Muscle of leg (tissue), 11 donors: ENCODE data around the gene DNAJC27. TPM values are rescaled to one million over a fixed set of nuclear protein-coding genes. Genes with fewer than 3 reads are reported as not detected.

Experiments
- DNase-seq: peaks from one replicate; pipeline ENCODE4 v3.0.0; 2013
- H3K27ac ChIP-seq: one replicate; pipeline ENCODE4 v1.5.1; 2013; ENCODE audit warnings: mild to moderate bottlenecking, low read length, control low read depth
- H3K27me3 ChIP-seq: one replicate; pipeline ENCODE4 v1.6.1; 2013; ENCODE audit warnings: low read length; ENCODE audit not compliant: control insufficient read depth, insufficient read depth
- H3K36me3 ChIP-seq: one replicate; pipeline ENCODE4 v1.6.1; 2013; ENCODE audit warnings: low read length; ENCODE audit not compliant: control insufficient read depth, insufficient read depth
- H3K4me1 ChIP-seq: one replicate; pipeline ENCODE4 v1.6.1; 2013; ENCODE audit warnings: low read length; ENCODE audit not compliant: control insufficient read depth, insufficient read depth
- H3K4me3 ChIP-seq: one replicate; pipeline ENCODE4 v1.5.1; 2013; ENCODE audit warnings: low read length, control low read depth
- H3K9me3 ChIP-seq: replicated peaks from 2 replicates; pipeline ENCODE4 v1.6.1; 2013; ENCODE audit warnings: low read depth, low read length; ENCODE audit not compliant: control insufficient read depth
- WGBS: methylation state at CpG from one replicate; pipeline ENCODE4 v1.1.5; 2013; ENCODE audit warnings: missing lambda C conversion rate; ENCODE audit not compliant: insufficient coverage; 5-methylcytosine and 5-hydroxymethylcytosine counted together
- polyA plus RNA-seq, 8 donors: library from polyadenylated mRNA; unstranded; fragments of 120-200 nt; gene quantifications; one replicate each; pipeline versions ENCODE4 v1.2.1 to v1.2.3, GENCODE V29; 2013; ENCODE audit warnings: inconsistent platforms in 1 of 8, low replicate concordance in 1 of 8; ENCODE audit not compliant: insufficient read length in 8 of 8, insufficient read depth in 1 of 8
- total RNA-seq: library from RNA; stranded (reverse); fragments of 120-200 nt; gene quantifications from one replicate; pipeline ENCODE4 v1.2.4, GENCODE V29; 2013

The DNAJC27 gene
- total and polyA plus RNA-seq, 9 donors, result 4.7 to 6.1 (median 5.3) TPM

- H3K4me1 ChIP-seq, result peaks cover 6% of the 10 kb centered on the region
- peak overlapping the region; percentile 91 for H3K4me3 ChIP-seq
- DNase-seq, result peak; percentile 71
- peak overlapping the region; percentile 97 for H3K27ac ChIP-seq
- H3K9me3 ChIP-seq, result peaks cover 2% of the 10 kb centered on the region
- no peaks in the 10 kb centered on the region for H3K36me3 ChIP-seq
- WGBS, result 10% methylated on average over 2 of the region's 19 CpGs
- H3K27me3 ChIP-seq, result no peaks in the 10 kb centered on the region
These were observed 683 bp upstream of the DNAJC27 start for GRCh38 chr2:24972315-24972961.

DNA sequence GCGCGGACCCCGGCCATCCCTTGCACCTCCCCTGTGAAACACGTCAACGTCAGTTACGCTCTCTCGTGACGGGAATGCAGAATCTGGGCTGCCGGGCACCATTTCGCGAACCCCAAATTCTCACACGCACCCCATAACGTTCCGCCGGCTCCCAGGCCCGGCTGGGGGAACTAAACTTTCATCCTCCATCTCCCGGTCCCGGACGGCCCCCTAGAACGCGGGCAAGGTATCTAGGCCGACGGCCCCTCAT is 544 bp downstream of the DNAJC27 start:
- Histone ChIP-seq H3K9me3 (no peaks in the 10 kb centered on the region), H3K36me3 (peaks cover 6% of the 10 kb centered on the region), H3K4me3 (peak overlapping the region; percentile 91), H3K27me3 (no peaks in the 10 kb centered on the region), H3K27ac (peak overlapping the region; percentile 97), H3K4me1 (peaks cover 6% of the 10 kb centered on the region)
- DNase-seq, result no peak
- 0% methylated on average over 19 of the region's 23 CpGs for WGBS

DNA sequence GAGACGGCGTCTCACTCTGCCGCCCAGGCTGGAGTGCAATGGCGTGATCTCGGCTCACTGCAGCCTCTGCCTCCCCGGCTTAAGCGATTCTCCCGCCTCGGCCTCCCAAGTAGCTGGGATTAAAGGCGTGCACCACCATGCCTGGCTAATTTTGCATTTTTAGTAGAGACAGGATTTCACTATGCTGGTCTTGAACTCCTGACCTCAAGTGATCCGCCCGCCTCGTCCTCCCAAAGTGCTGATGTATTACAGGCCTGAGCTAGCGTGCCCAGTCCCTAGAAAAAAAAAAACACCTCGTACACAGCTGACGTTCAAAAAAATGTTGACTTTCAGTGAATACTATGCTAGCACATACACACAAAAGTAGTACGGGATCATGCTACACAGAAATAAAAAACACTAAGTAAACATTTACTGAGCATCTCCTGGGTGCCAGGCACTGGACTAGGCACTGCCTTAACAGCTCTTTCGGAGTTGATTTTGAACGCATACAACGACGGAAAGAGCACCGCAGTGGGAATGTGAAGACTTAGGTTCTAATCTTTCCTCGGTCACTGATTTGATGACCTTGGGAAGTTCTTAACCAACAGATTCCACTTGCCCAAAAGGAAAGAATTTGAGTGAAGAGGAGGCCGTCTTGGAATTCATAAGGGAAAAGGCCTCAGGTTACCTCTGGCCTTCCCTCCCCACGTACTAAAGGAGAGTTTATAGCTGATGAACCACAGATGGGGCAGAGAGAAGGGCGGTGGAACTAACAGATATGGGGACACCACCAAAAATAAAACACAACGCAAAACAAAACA is 1.1 kb downstream of the DNAJC27 start:
- peak overlapping the region; percentile 91 for H3K4me3 ChIP-seq
- no peaks in the 10 kb centered on the region for H3K9me3 ChIP-seq
- H3K36me3 ChIP-seq, result peaks cover 10% of the 10 kb centered on the region
- H3K4me1 ChIP-seq, result peaks cover 6% of the 10 kb centered on the region
- WGBS, result 76% methylated on average over 16 of the region's 27 CpGs
- no peaks in the 10 kb centered on the region for H3K27me3 ChIP-seq
- DNase-seq, result peak; percentile 75
- H3K27ac ChIP-seq, result peak overlapping the region; percentile 97

- no CpG with 5 or more reads among the region's 1 CpG for WGBS
- H3K27me3 ChIP-seq, result no peaks in the 10 kb centered on the region
- no peak overlapping the region for H3K27ac ChIP-seq
- no peak overlapping the region for H3K4me3 ChIP-seq
- H3K36me3 ChIP-seq, result peaks cover 14% of the 10 kb centered on the region
- peaks cover 6% of the 10 kb centered on the region for H3K4me1 ChIP-seq
- no peaks in the 10 kb centered on the region for H3K9me3 ChIP-seq
- no peak for DNase-seq
These were observed 2.0 kb downstream of the DNAJC27 start for GRCh38 chr2:24969784-24970183.

DNA sequence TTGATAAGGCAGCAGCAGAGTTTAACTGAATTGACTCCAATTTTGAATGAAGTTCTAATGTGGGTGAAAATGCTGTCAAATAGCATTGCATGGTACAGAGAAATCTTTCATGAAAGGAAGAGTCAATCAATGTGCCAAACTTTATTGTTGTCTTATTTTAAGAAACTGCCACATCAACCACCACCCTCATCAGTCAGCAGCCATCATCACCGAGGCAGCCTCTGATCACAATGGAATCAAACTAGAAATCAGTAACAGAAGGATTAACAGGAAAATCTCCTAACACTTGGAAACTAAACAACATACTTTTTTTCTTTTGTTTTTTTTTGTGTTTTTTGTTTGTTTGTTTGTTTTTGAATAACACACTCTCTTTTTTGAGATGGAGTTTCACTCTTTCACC is 9.9 kb downstream of the DNAJC27 start:
- Histone ChIP-seq H3K27me3 (no peaks in the 10 kb centered on the region), H3K36me3 (peaks cover 48% of the 10 kb centered on the region), H3K4me3 (no peak overlapping the region), H3K27ac (no peak overlapping the region), H3K4me1 (no peaks in the 10 kb centered on the region), H3K9me3 (no peaks in the 10 kb centered on the region)
- no peak for DNase-seq
- no CpG with 5 or more reads among the region's 1 CpG for WGBS

- Histone ChIP-seq H3K27ac (no peak overlapping the region), H3K36me3 (peaks cover 48% of the 10 kb centered on the region), H3K4me1 (no peaks in the 10 kb centered on the region), H3K9me3 (peaks cover 12% of the 10 kb centered on the region), H3K4me3 (no peak overlapping the region), H3K27me3 (no peaks in the 10 kb centered on the region)
- DNase-seq, result no peak
These were observed 12.0 kb downstream of the DNAJC27 start for GRCh38 chr2:24959761-24960160.

GRCh38 chr2:24958411-24958935 is 13.3 kb downstream of the DNAJC27 start:
- DNase-seq, result no peak
- Histone ChIP-seq H3K36me3 (peaks cover 55% of the 10 kb centered on the region), H3K27me3 (no peaks in the 10 kb centered on the region), H3K4me1 (no peaks in the 10 kb centered on the region), H3K4me3 (no peak overlapping the region), H3K9me3 (peaks cover 12% of the 10 kb centered on the region), H3K27ac (no peak overlapping the region)
- WGBS, result no CpG with 5 or more reads among the region's 3 CpGs

- Histone ChIP-seq H3K4me1 (no peaks in the 10 kb centered on the region), H3K36me3 (peaks cover 54% of the 10 kb centered on the region), H3K27ac (no peak overlapping the region), H3K9me3 (peaks cover 12% of the 10 kb centered on the region), H3K27me3 (no peaks in the 10 kb centered on the region), H3K4me3 (no peak overlapping the region)
- DNase-seq, result no peak
- no CpG with 5 or more reads among the region's 2 CpGs for WGBS
These were observed 13.8 kb downstream of the DNAJC27 start for GRCh38 chr2:24957976-24958375.

DNA sequence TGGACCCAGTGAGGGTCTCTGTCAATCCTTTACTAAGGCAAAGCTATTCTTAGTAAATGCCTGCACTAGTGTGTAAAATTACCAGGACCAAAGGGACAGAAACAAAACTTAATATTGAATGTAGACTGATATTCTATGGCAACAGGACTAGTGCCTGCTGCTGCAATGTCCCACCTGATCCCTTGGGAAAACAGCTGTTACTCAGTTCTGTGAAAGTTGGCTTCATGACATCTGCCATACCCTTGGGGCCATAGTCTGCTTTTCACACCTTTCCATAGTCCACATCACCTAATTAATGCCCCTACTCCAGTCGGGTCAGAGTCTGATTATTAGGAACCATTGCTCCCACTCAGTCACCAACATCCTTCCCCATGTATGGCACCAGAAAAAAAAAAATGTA is 14.5 kb downstream of the DNAJC27 start:
- WGBS, result no CpG with 5 or more reads among the region's 1 CpG
- DNase-seq, result no peak
- H3K4me3 ChIP-seq, result no peak overlapping the region
- peaks cover 12% of the 10 kb centered on the region for H3K9me3 ChIP-seq
- H3K27ac ChIP-seq, result no peak overlapping the region
- no peaks in the 10 kb centered on the region for H3K4me1 ChIP-seq
- no peaks in the 10 kb centered on the region for H3K27me3 ChIP-seq
- H3K36me3 ChIP-seq, result peaks cover 54% of the 10 kb centered on the region

DNA sequence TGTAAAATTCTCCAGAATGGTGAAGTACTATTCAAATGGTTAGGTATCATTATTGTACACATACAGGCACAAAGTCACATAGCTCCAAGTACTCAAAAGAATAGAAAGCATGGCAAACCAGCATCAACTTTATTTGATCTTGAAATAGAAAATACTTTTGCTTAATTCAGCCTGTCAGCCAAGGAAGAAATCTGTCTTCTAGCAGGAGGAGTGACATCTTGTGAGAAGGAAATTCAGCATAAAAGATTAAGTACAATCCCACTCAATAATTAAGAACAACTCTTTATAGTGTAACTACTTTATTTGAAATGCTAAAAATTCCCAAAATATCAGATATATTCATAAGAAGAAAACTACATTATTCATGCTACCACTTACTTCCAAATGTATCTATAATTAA is 15.8 kb downstream of the DNAJC27 start:
- peaks cover 12% of the 10 kb centered on the region for H3K9me3 ChIP-seq
- peaks cover 58% of the 10 kb centered on the region for H3K36me3 ChIP-seq
- no peak overlapping the region for H3K4me3 ChIP-seq
- no peaks in the 10 kb centered on the region for H3K27me3 ChIP-seq
- DNase-seq, result no peak
- H3K4me1 ChIP-seq, result no peaks in the 10 kb centered on the region
- H3K27ac ChIP-seq, result no peak overlapping the region
